Epidermal melanocyte (primary cell): ENCODE measurements around the gene EVX1.

Experiments
- DNase-seq: peaks from one replicate; pipeline ENCODE4 v3.0.0; 2011; ENCODE audit warnings: low spot score; ENCODE audit not compliant: insufficient read length

The EVX1 gene

GRCh38 chr7:27229448-27229847 is 13.2 kb upstream of the EVX1 start:
- DNase-seq: no peak

DNA sequence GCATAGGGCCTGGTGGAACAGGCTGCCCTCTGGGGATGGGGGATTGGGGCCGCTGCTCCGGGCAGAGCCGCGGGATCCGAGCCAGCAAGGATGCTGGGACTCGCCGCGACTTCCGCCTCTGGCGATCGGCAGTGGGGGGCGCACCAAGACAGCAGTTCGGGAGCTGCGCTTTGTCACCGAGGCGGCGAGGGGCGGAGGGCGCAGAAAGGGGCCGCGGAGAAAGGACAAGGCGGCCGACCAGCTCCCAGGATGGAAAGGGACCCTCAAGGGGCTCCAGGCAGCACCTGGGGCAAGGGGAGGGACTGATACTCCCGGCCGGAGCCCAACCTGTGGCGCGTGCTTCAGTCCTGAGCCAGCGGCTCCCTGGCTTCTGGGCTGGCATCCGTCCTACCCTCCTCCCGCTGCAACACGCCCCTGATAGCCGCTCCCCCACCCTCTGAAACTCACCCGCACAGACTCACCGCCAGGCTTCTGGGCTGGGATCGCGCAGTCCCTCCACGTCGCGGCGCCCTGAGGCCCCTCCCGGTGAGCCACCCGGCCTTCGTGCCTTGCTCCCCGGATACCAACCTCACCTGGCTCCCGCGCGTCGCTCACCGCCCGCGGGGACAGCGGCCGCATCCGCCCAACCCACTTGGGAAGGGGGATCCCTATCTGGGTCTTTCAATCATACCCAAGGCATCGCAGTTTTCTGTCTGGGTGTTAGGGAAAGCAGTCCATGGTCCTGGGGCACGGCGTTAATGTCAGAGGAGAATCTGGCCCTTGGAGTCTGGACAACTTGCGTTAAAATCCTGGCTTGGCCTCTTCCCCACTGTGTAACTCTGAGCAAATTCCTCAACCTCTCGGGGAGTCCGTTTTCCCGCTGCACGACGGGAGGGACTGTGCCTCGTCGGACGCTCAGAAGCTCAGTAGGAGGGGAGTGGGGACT is 7.0 kb upstream of the EVX1 start:
- DNase-seq: no peak

GRCh38 chr7:27237735-27238334 is 4.8 kb upstream of the EVX1 start:
- DNase-seq: no peak

- no peak for DNase-seq
Measured at GRCh38 chr7:27238979-27239386, 3.6 kb upstream of the EVX1 start.

GRCh38 chr7:27239387-27240014 is 3.1 kb upstream of the EVX1 start:
- no peak for DNase-seq

GRCh38 chr7:27240015-27240731 is 2.4 kb upstream of the EVX1 start:
- no peak for DNase-seq

DNA sequence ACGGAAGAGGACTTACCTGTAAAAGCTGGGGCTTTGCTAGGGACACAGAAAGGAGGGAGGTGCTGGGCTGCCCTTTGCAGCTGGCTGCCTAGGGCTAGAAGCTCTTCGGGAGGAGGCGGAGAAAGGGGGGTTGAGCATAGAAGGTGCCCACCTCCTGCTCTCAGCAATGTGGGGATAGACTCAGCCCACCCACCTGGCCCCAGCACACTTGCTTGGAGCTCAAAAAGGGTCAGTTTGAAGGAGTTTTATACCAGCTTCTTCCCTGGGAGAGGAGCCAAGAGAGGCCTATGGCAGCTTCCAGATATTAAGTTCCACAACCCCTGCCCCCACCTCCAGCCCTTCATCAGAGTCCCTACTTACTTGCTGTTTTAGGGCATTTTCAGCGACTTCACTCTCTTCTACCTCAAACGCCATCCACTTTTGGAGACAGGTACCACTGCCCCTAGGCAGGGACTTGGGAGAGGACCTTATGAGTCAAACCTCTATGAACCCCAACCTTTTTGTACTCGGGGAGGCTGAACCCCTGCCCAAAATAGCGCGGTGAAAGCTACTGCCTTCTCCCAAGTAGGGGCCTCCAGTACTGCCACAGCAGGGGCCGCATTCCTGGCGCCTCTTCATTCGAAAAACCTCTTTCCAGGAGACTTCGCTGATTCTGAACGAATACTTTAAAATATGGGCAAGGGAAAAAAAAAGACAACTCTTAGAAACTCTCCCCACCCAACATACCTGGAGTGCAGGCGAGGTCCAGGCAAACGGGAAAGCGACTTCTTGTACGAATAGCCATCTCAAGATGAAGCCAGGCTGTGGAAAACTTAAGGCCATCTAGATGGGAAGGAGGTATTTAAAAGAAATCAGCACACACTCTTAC is 1.2 kb upstream of the EVX1 start:
- DNase-seq: no peak

DNA sequence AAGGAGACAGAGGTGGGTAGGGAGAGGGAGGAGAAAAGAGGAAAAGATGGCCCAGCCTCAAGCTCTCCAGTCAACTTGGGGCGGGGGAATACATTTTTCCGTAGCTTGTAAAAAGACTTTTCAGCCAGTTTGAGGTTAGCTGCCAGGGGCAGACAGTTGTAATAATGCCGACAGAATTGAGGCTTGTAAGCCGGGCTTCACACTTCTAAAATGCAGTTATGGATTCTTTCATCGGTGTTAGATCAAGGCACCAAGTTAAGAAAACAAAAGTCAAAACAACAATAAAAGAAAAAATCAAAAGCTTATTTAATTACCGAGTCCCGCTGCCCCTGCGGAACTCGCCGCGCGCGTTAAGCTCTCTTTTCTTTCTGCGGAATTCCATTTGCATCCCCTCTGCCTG is 448 bp upstream of the EVX1 start:
- no peak for DNase-seq

DNA sequence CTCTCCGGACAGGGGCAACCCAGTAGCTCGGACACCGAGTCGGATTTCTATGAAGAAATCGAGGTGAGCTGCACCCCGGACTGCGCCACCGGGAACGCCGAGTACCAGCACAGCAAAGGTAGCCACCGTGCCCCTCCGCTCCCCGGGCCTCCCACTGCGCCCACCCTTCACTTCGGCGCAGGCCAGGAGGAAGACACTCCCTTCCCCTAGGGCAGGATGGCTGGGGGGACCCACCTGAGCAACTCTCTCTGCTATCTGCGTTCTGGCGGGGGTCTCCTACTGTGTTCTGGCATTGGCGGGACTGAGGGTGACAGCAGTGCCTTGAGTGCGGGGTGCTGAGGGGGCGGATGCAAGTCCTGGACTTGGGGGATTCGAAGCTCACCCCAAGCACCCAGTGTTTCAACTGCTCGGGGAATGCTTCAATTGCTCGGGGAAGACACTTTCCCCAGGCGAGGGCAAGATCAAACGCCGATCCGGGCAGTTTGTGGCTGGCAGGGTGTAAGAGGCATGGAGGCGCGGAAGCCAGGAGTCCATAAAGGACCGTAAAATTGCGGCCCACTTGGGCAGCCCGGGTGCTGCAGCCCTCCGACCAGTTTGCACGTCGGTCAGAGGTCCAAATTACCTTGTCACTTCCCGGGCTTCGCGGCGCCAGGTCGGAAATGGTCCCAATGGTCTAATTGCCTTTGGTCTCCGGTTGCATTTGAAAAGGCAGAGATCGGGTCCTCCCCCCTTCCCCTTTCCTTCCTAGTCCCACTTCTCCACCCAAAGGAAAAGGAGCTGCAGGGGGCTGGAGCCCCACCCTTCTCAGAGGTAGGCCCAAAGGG is 950 bp downstream of the EVX1 start:
- DNase-seq: no peak

- no peak for DNase-seq
Measured at GRCh38 chr7:27244488-27245123, 2.0 kb downstream of the EVX1 start.

- no peak for DNase-seq
Measured at GRCh38 chr7:27245124-27245797, 2.7 kb downstream of the EVX1 start.

- DNase-seq: no peak
Measured at GRCh38 chr7:27245798-27246691, 3.4 kb downstream of the EVX1 start.

- no peak for DNase-seq
Measured at GRCh38 chr7:27247000-27247399, 4.4 kb downstream of the EVX1 start.

DNA sequence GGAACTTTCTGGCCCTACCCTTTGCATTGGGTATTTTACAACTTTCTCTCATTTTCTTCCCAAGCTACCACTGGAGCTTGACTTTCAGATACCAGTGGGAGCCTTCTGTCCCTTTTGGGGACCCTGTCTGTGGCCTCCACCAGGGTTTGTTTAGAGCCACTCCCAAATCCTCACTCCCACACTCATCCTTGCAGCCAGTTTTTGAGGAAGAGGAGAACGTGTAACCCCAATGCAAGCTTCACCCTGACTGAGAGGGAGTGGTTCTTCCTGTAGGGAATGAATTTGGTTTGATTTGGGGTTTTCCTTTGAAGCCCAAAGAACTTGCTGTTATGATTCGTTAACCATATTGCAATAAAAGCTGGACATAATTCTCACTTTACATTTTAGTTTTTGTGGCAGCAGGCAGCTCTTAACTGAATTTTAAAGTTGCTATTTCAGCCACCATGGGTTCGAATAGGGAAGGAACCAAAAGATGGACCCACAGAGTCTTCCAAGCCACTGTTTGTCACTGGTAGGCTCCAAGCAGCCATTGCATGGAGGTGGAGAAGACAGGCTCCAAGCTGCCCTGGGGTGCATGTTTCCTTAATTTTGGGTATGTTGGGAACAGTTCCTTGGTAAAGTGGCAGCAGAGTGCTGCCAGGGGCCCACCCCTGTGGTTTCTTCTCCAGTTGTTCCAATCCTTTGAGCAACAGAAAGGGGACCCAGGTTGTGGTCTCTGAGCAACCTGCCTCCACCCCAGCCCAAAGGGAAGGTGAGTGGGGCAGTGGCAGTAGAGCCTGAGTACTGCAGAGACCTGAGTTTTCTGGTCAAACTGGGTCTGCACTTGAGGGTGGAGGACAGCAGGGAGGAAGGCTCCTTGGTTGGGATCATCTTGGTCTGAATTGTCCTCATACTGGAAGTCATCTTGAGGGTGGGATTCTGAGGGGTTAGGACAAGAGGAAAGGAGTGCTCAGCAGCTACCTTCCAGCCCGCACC is 5.1 kb downstream of the EVX1 start:
- DNase-seq: peak; percentile 7

DNA sequence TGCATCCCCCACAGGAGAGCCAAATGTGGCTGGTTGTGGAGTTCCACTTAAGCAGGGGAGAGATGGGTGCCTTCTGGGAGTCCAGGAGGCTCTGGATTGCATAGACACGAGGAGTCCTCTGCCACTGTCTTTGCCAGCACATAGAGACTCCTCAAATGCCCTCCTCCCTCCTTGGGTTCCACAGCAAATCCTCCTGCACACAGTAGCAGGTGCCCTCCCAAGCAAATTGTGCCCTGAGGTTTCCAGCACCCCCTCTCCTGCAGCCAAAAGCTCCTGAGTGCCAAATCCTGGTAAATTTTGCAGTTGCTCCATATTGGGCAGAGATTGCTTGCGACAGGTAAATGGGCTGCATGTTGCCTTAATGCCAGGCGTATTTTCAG is 5.8 kb downstream of the EVX1 start:
- DNase-seq: peak; percentile 10

- no peak for DNase-seq
Measured at GRCh38 chr7:27248911-27249723, 6.5 kb downstream of the EVX1 start.
